ENCODE data around the gene VPS26C. TPM values are rescaled to one million over a fixed set of nuclear protein-coding genes. Genes with fewer than 3 reads are reported as not detected.
"Not testable (repeated sequence)": the region's sequence is repeated elsewhere in the genome, so short reads cannot be mapped to it uniquely, and the experiment has no call there.

Gene VPS26C
- total and polyA plus RNA-seq, 8 donors, result 15.3 to 118 (median 40.1) TPM

GRCh38 chr21:37294679-37295078 is 27.5 kb upstream of the VPS26C start:
- TF ChIP-seq EP300 (IDR thresholded peaks at IDR 0.05), result no peak
- TF ChIP-seq CTCF (IDR thresholded peaks at IDR 0.05), result no peak
- no peak for TF ChIP-seq POLR2AphosphoS5 (IDR thresholded peaks at IDR 0.05)
- no peak for TF ChIP-seq POLR2A (IDR thresholded peaks at IDR 0.05)
- intact Hi-C loops (cut with DNase I; ENCODE audit: low total_unique reads), result no loop called here
- Histone ChIP-seq H3K4me1 (no peaks in the 10 kb centered on the region), H3K27ac (no peak overlapping the region), H3K27me3 (no peaks in the 10 kb centered on the region), H3K4me3 (no peak overlapping the region), H3K9me3 (no peaks in the 10 kb centered on the region), H3K36me3 (no peaks in the 10 kb centered on the region)
- WGBS, 5 donors, result 43 to 65% (median 53%) methylated on average over 5 of the region's 5 CpGs
- DNase-seq, result peak in 1 of 2 donors; percentile 37

- Histone ChIP-seq H3K27ac (no peak overlapping the region), H3K4me1 (no peaks in the 10 kb centered on the region), H3K4me3 (no peak overlapping the region), H3K36me3 (no peaks in the 10 kb centered on the region), H3K9me3 (no peaks in the 10 kb centered on the region), H3K27me3 (no peaks in the 10 kb centered on the region)
- no peak for TF ChIP-seq CTCF (IDR thresholded peaks at IDR 0.05)
- no peak for TF ChIP-seq POLR2AphosphoS5 (IDR thresholded peaks at IDR 0.05)
- TF ChIP-seq EP300 (IDR thresholded peaks at IDR 0.05), result no peak
- TF ChIP-seq POLR2A (IDR thresholded peaks at IDR 0.05), result no peak
- 39 to 52% (median 48%) methylated on average over 3 of the region's 3 CpGs for WGBS, 5 donors
- peak in 1 of 2 donors; percentile 48 for DNase-seq
- intact Hi-C loops (cut with DNase I; ENCODE audit: low total_unique reads), result no loop called here
These were observed 25.8 kb upstream of the VPS26C start for GRCh38 chr21:37292941-37293340.

GRCh38 chr21:37292041-37292440 is 24.9 kb upstream of the VPS26C start:
- DNase-seq, result no peak
- H3K4me1 ChIP-seq, result no peaks in the 10 kb centered on the region
- H3K36me3 ChIP-seq, result no peaks in the 10 kb centered on the region
- no peaks in the 10 kb centered on the region for H3K27me3 ChIP-seq
- H3K27ac ChIP-seq, result no peak overlapping the region
- intact Hi-C loops (cut with DNase I; ENCODE audit: low total_unique reads), result no loop called here
- TF ChIP-seq POLR2A (IDR thresholded peaks at IDR 0.05) (no peak), EP300 (IDR thresholded peaks at IDR 0.05) (no peak), POLR2AphosphoS5 (IDR thresholded peaks at IDR 0.05) (no peak), CTCF (IDR thresholded peaks at IDR 0.05) (no peak)
- no peaks in the 10 kb centered on the region for H3K9me3 ChIP-seq
- no peak overlapping the region for H3K4me3 ChIP-seq
- WGBS, 5 donors, result 17 to 56% (median 29%) methylated on average over 1 of the region's 1 CpG

- DNase-seq; H3K27me3 ChIP-seq; H3K36me3 ChIP-seq; intact Hi-C loops (cut with DNase I; ENCODE audit: low total_unique reads); H3K27ac ChIP-seq; H3K4me3 ChIP-seq; H3K4me1 ChIP-seq; H3K9me3 ChIP-seq: not testable (repeated sequence)
- 93 to 99% (median 98%) methylated on average over 20 to 38 of the region's 38 CpGs for WGBS, 5 donors
These were observed 16.1 kb upstream of the VPS26C start for GRCh38 chr21:37283191-37283710.

- H3K27ac ChIP-seq; intact Hi-C loops (cut with DNase I; ENCODE audit: low total_unique reads); H3K4me1 ChIP-seq; H3K36me3 ChIP-seq; H3K4me3 ChIP-seq; H3K9me3 ChIP-seq; DNase-seq; H3K27me3 ChIP-seq: not testable (repeated sequence)
- WGBS, 5 donors, result 21 to 71% (median 36%) methylated on average over 8 to 10 of the region's 10 CpGs
These were observed 15.5 kb upstream of the VPS26C start for GRCh38 chr21:37282602-37283001.

All from stomach (tissue), 9 donors.